ENCODE measurements around the gene STYXL1. TPM values are rescaled to one million over a fixed set of nuclear protein-coding genes. Genes with fewer than 3 reads are reported as not detected.
"Not testable (repeated sequence)": the region's sequence is repeated elsewhere in the genome, so short reads cannot be mapped to it uniquely, and the experiment has no call there.

The STYXL1 gene
- total and polyA plus RNA-seq, 2 experiments from 2014 or later, result 42.5 to 54.7 TPM

- no peaks in the 10 kb centered on the region; the same call in 1 of the 2 replicates for H3K36me3 ChIP-seq (ENCODE audit: low read depth)
- no peaks in the 10 kb centered on the region for H3K79me2 ChIP-seq (ENCODE audit: insufficient read depth)
- 73% methylated on average over 11 of the region's 11 CpGs for WGBS, 2 experiments (ENCODE audit: low coverage in 1 of 2, low lambda C conversion rate in 2 of 2, missing lambda C conversion rate in 2 of 2)
- peaks cover 12% of the 10 kb centered on the region; the same call in 1 of the 2 replicates for H3F3A ChIP-seq (ENCODE audit: insufficient read depth)
- H3K4me2 ChIP-seq (ENCODE audit: unreplicated experiment), result no peak overlapping the region
- no peak overlapping the region for H3K27ac ChIP-seq
- no peaks in the 10 kb centered on the region for H4K20me1 ChIP-seq (ENCODE audit: insufficient read depth)
- in situ Hi-C loops (cut with MboI), result loop anchor here (10.0 kb wide), 1 partner anchor 145 kb away; no protein-coding TSS in a partner anchor
- no peak for DNase-seq
- H3K9me3 ChIP-seq (ENCODE audit: low read depth), result no peaks in the 10 kb centered on the region
- H3K4me3 ChIP-seq, result no peak overlapping the region
- no peaks in the 10 kb centered on the region for H3K9me2 ChIP-seq (ENCODE audit: insufficient read depth)
- no peak overlapping the region for H2AFZ ChIP-seq
- no peak overlapping the region for H3K9ac ChIP-seq
- no peak for TF ChIP-seq EZH2 (IDR thresholded peaks at IDR 0.05; ENCODE audit: insufficient read depth, poor library complexity, severe bottlenecking)
- TF ChIP-seq EZH2phosphoT487 (IDR thresholded peaks at IDR 0.05; ENCODE audit: insufficient read depth, low read depth), result no peak
- peaks cover 10% of the 10 kb centered on the region; the same call in 1 of the 2 replicates for H3K4me1 ChIP-seq (ENCODE audit: insufficient read depth)
- no peaks in the 10 kb centered on the region for H3K27me3 ChIP-seq (replicated peaks; ENCODE audit: insufficient read depth)
Observed at GRCh38 chr7:76009672-76010600, 37.9 kb downstream of the STYXL1 start.

- Histone ChIP-seq H3K4me1 (ENCODE audit: insufficient read depth) (peaks cover 10% of the 10 kb centered on the region; the same call in 1 of the 2 replicates), H3K4me3 (no peak overlapping the region), H3K9me2 (ENCODE audit: insufficient read depth) (no peaks in the 10 kb centered on the region), H3K4me2 (ENCODE audit: unreplicated experiment) (no peak overlapping the region), H4K20me1 (ENCODE audit: insufficient read depth) (no peaks in the 10 kb centered on the region), H3K79me2 (ENCODE audit: insufficient read depth) (no peaks in the 10 kb centered on the region), H3K9ac (no peak overlapping the region), H3K27ac (no peak overlapping the region), H3K27me3 (replicated peaks; ENCODE audit: insufficient read depth) (no peaks in the 10 kb centered on the region), H3K9me3 (ENCODE audit: low read depth) (no peaks in the 10 kb centered on the region), H2AFZ (no peak overlapping the region), H3K36me3 (ENCODE audit: low read depth) (peaks cover 5% of the 10 kb centered on the region; the same call in 1 of the 2 replicates), H3F3A (ENCODE audit: insufficient read depth) (peaks cover 12% of the 10 kb centered on the region; the same call in 1 of the 2 replicates)
- DNase-seq, result no peak
- in situ Hi-C loops (cut with MboI), result no loop called here
- WGBS, 2 experiments (ENCODE audit: low coverage in 1 of 2, low lambda C conversion rate in 2 of 2, missing lambda C conversion rate in 2 of 2), result 66 to 72% methylated on average over 8 of the region's 8 CpGs
- no peak for TF ChIP-seq EZH2 (IDR thresholded peaks at IDR 0.05; ENCODE audit: insufficient read depth, poor library complexity, severe bottlenecking)
- TF ChIP-seq EZH2phosphoT487 (IDR thresholded peaks at IDR 0.05; ENCODE audit: insufficient read depth, low read depth), result no peak
Observed at GRCh38 chr7:76008156-76008687, 39.6 kb downstream of the STYXL1 start.

DNA sequence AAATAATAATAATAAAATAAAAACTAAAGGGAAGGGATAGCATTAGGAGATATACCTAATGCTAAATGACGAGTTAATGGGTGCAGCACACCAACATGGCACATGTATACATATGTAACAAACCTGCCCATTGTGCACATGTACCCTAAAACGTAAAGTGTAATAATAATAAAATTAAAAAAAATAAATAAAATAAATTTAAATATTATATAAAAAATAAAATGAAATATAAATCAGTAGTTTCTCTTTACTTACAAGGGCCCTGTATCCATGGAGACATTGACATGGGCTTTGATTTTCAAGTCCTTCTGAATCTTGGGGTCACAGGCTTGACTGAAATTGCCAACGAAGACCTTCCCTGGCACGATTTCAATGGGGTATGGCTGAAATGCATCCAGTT lies 42.8 kb downstream of the STYXL1 start:
- H3K36me3 ChIP-seq (ENCODE audit: low read depth); in situ Hi-C loops (cut with MboI); H3K9ac ChIP-seq; H3K9me2 ChIP-seq (ENCODE audit: insufficient read depth); H4K20me1 ChIP-seq (ENCODE audit: insufficient read depth); H3K79me2 ChIP-seq (ENCODE audit: insufficient read depth); H3F3A ChIP-seq (ENCODE audit: insufficient read depth); H3K4me3 ChIP-seq; H3K4me2 ChIP-seq (ENCODE audit: unreplicated experiment); H3K4me1 ChIP-seq (ENCODE audit: insufficient read depth); H3K27me3 ChIP-seq (replicated peaks; ENCODE audit: insufficient read depth); H3K9me3 ChIP-seq (ENCODE audit: low read depth); H3K27ac ChIP-seq; DNase-seq; H2AFZ ChIP-seq: not testable (repeated sequence)
- WGBS, 2 experiments (ENCODE audit: low coverage in 1 of 2, low lambda C conversion rate in 2 of 2, missing lambda C conversion rate in 2 of 2), result 93 to 94% methylated on average over 4 of the region's 4 CpGs

DNA sequence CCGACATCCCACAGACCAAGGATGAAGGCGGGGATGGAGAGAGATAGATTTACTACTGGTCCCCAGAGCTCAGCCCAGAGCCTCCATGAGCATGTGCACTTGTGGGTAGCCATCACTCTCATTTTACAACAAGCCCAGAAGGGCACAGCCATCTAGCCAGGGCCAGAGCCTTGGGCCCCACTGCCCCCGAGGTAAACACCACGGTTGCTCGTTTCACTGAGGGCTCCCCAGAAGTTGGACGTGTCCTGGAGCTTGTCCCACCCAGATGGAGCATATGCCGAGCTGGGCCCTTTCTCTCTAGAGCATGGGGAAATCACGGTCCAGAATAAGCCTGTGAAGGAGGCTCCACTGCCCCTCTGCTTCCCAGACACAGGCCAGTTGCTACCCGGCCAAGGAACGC lies 44.4 kb downstream of the STYXL1 start:
- no peak overlapping the region for H3K4me2 ChIP-seq (ENCODE audit: unreplicated experiment)
- in situ Hi-C loops (cut with MboI), result no loop called here

More for the DNA sequence above, 44.4 kb downstream of the STYXL1 start:
- no peak for DNase-seq
- H3K9ac ChIP-seq, result no peak overlapping the region
- H3K9me2 ChIP-seq (ENCODE audit: insufficient read depth), result no peaks in the 10 kb centered on the region
- WGBS, 2 experiments (ENCODE audit: low coverage in 1 of 2, low lambda C conversion rate in 2 of 2, missing lambda C conversion rate in 2 of 2), result 87 to 92% methylated on average over 10 of the region's 10 CpGs
- H3F3A ChIP-seq (ENCODE audit: insufficient read depth), result no peaks in the 10 kb centered on the region
- H3K27ac ChIP-seq, result no peak overlapping the region
- H4K20me1 ChIP-seq (ENCODE audit: insufficient read depth), result no peaks in the 10 kb centered on the region
- no peaks in the 10 kb centered on the region for H3K79me2 ChIP-seq (ENCODE audit: insufficient read depth)
- peaks cover 5% of the 10 kb centered on the region; the same call in 1 of the 2 replicates for H3K36me3 ChIP-seq (ENCODE audit: low read depth)
- H3K4me1 ChIP-seq (ENCODE audit: insufficient read depth), result no peaks in the 10 kb centered on the region
- H3K9me3 ChIP-seq (ENCODE audit: low read depth), result no peaks in the 10 kb centered on the region
- TF ChIP-seq EZH2phosphoT487 (IDR thresholded peaks at IDR 0.05; ENCODE audit: insufficient read depth, low read depth), result no peak
- TF ChIP-seq EZH2 (IDR thresholded peaks at IDR 0.05; ENCODE audit: insufficient read depth, poor library complexity, severe bottlenecking), result no peak
- H2AFZ ChIP-seq, result no peak overlapping the region
- H3K4me3 ChIP-seq, result no peak overlapping the region
- H3K27me3 ChIP-seq (replicated peaks; ENCODE audit: insufficient read depth), result no peaks in the 10 kb centered on the region

Measured in GM23248 (cell line).